ENCODE data around the gene TMEM163. TPM values are rescaled to one million over a fixed set of nuclear protein-coding genes. Genes with fewer than 3 reads are reported as not detected.

Gene TMEM163
- total RNA-seq, 2 donors from 2014 or later: 0.24 TPM; not detected in 1

GRCh38 chr2:134663451-134664450 lies 55.0 kb downstream of the TMEM163 start:
- Histone ChIP-seq H3K4me1 (ENCODE audit: control insufficient read depth, insufficient read depth, low read length) (no peaks in the 10 kb centered on the region), H3K27me3 (ENCODE audit: control insufficient read depth, insufficient read depth, low read length, poor library complexity, severe bottlenecking) (peaks cover 100% of the 10 kb centered on the region), H3K9ac (ENCODE audit: extremely low read depth, low read length, poor library complexity, severe bottlenecking) (no peak overlapping the region), H3K4me3 (ENCODE audit: low read length) (no peak overlapping the region), H3K9me3 (ENCODE audit: control insufficient read depth, low read length) (no peaks in the 10 kb centered on the region), H3K27ac (ENCODE audit: low read depth, low read length) (no peak overlapping the region), H3K36me3 (ENCODE audit: control insufficient read depth, insufficient read depth, low read length) (no peaks in the 10 kb centered on the region)
- Mint-ChIP-seq H3K4me1 (no peaks in the 10 kb centered on the region), H3K27me3 (ENCODE audit: insufficient read depth) (peaks cover 99% of the 10 kb centered on the region), H3K4me3 (no peak overlapping the region), H3K27ac (no peak overlapping the region), H3K9me3 (no peaks in the 10 kb centered on the region), H3K36me3 (ENCODE audit: low read depth) (no peaks in the 10 kb centered on the region)
- peak; percentile 23 for DNase-seq
- WGBS, 2 experiments (ENCODE audit: insufficient coverage in 1 of 2, insufficient read length in 1 of 2): 91 to 96% methylated on average over 5 to 8 of the region's 8 CpGs
- no peak for TF ChIP-seq CTCF (conservative IDR thresholded peaks at IDR 0.05)

- no peak for TF ChIP-seq CTCF (conservative IDR thresholded peaks at IDR 0.05)
- H3K9ac ChIP-seq (ENCODE audit: extremely low read depth, low read length, poor library complexity, severe bottlenecking): no peak overlapping the region
- WGBS, 2 experiments (ENCODE audit: insufficient coverage in 1 of 2, insufficient read length in 1 of 2): 100% methylated on average over 1 of the region's 1 CpG; no CpG with 5 or more reads in 1 of the 2 experiments
- peaks cover 93% of the 10 kb centered on the region for H3K27me3 ChIP-seq (ENCODE audit: control insufficient read depth, insufficient read depth, low read length, poor library complexity, severe bottlenecking)
- no peak overlapping the region for H3K4me3 ChIP-seq (ENCODE audit: low read length)
- no peaks in the 10 kb centered on the region for H3K4me1 ChIP-seq (ENCODE audit: control insufficient read depth, insufficient read depth, low read length)
- Mint-ChIP-seq H3K4me3 (no peak overlapping the region), H3K27ac (no peak overlapping the region), H3K4me1 (no peaks in the 10 kb centered on the region), H3K36me3 (ENCODE audit: low read depth) (no peaks in the 10 kb centered on the region), H3K9me3 (no peaks in the 10 kb centered on the region), H3K27me3 (ENCODE audit: insufficient read depth) (peaks cover 91% of the 10 kb centered on the region)
- H3K27ac ChIP-seq (ENCODE audit: low read depth, low read length): no peak overlapping the region
- DNase-seq: no peak
- no peaks in the 10 kb centered on the region for H3K9me3 ChIP-seq (ENCODE audit: control insufficient read depth, low read length)
- no peaks in the 10 kb centered on the region for H3K36me3 ChIP-seq (ENCODE audit: control insufficient read depth, insufficient read depth, low read length)
These were observed 56.0 kb downstream of the TMEM163 start for GRCh38 chr2:134662751-134663150.

GRCh38 chr2:134660626-134661402 lies 58.0 kb downstream of the TMEM163 start:
- H3K27ac Mint-ChIP-seq: no peak overlapping the region
- peak; percentile 16 for DNase-seq
- H3K4me1 Mint-ChIP-seq: no peaks in the 10 kb centered on the region
- 90 to 100% methylated on average over 2 to 7 of the region's 7 CpGs for WGBS, 2 experiments (ENCODE audit: insufficient coverage in 1 of 2, insufficient read length in 1 of 2)
- Histone ChIP-seq H3K27ac (ENCODE audit: low read depth, low read length) (no peak overlapping the region), H3K4me1 (ENCODE audit: control insufficient read depth, insufficient read depth, low read length) (no peaks in the 10 kb centered on the region), H3K9ac (ENCODE audit: extremely low read depth, low read length, poor library complexity, severe bottlenecking) (no peak overlapping the region), H3K27me3 (ENCODE audit: control insufficient read depth, insufficient read depth, low read length, poor library complexity, severe bottlenecking) (peaks cover 73% of the 10 kb centered on the region), H3K4me3 (ENCODE audit: low read length) (no peak overlapping the region), H3K36me3 (ENCODE audit: control insufficient read depth, insufficient read depth, low read length) (no peaks in the 10 kb centered on the region), H3K9me3 (ENCODE audit: control insufficient read depth, low read length) (peaks cover 7% of the 10 kb centered on the region)
- TF ChIP-seq CTCF (conservative IDR thresholded peaks at IDR 0.05): no peak
- H3K9me3 Mint-ChIP-seq: peaks cover 12% of the 10 kb centered on the region
- no peak overlapping the region for H3K4me3 Mint-ChIP-seq
- no peaks in the 10 kb centered on the region for H3K36me3 Mint-ChIP-seq (ENCODE audit: low read depth)
- peaks cover 75% of the 10 kb centered on the region for H3K27me3 Mint-ChIP-seq (ENCODE audit: insufficient read depth)
